NCI-H1048 (cell line): ENCODE measurements around the gene AKIRIN1.
"Not testable (repeated sequence)": the region's sequence is repeated elsewhere in the genome, so short reads cannot be mapped to it uniquely, and the experiment has no call there.

ENCODE experiments used
- DNase-seq: peaks from one replicate; lab custom pipeline; 2025; lab: John Stamatoyannopoulos, UW

Gene AKIRIN1

DNA sequence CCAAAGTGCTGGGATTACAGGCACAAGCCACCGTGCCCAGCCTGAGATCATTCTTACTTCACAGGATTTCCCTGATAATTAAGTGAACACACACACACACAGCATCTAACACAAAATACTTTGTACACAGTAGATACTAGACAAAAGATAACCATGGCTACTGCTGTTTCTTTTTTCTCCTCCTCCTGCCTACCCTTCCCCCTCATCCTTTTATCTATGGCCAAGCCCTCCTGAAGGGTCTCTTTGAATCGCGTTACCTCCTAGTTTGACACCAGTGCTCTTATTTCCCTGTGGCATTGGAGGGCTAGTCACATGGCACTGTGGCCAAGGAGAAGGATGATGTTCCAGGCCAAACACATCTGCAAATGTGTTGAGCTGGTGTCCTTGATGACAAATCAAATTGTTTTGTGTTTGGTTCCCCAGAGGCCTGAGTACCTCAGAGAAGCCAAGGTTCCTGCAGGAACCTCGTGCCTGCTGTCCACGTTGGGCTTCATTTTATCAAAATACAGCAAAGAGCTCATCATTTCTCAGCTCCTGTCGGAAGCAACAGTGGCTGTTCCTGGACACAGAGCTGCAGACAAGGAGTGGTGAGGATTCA lies 55.6 kb downstream of the AKIRIN1 start:
- no peak for DNase-seq

- no peak for DNase-seq
Observed at GRCh38 chr1:39047374-39048229, 56.5 kb downstream of the AKIRIN1 start.

- DNase-seq = no peak
Observed at GRCh38 chr1:39048745-39049370, 57.8 kb downstream of the AKIRIN1 start.

DNA sequence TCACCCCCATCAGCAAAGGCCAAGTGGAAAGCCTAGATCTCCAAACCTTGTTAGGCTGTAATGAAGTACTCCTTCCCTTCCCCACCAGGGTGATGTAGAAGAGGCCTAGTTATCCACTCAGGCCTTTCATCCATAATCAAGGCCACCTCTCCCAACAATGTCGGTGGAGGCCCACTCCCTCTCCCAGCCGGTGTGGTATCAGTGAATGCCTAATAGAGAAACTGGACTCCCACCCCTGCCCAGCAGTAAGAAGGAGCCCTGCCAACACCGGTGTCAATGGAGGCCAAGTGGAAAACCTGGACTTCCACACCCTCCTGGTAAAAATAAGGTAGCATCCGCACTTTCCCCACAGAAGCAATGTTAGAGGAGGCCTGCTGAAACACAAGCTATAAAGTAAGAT lies 58.9 kb downstream of the AKIRIN1 start:
- DNase-seq = no peak

- DNase-seq = not testable (repeated sequence)
Observed at GRCh38 chr1:39051193-39051850, 60.2 kb downstream of the AKIRIN1 start.

GRCh38 chr1:39051956-39052355 lies 60.9 kb downstream of the AKIRIN1 start:
- no peak for DNase-seq

- not testable (repeated sequence) for DNase-seq
Observed at GRCh38 chr1:39055213-39055710, 64.2 kb downstream of the AKIRIN1 start.
